Natural killer cell treated with Interleukin-12 subunit alpha and Interleukin-12 subunit beta and Interleukin-15 and Interleukin-18, amount 100 ng/mL, for 72 hours (primary cell): ENCODE measurements around the gene PTPRN2. TPM values are rescaled to one million over a fixed set of nuclear protein-coding genes. Genes with fewer than 3 reads are reported as not detected.
"Not testable (repeated sequence)": the region's sequence is repeated elsewhere in the genome, so short reads cannot be mapped to it uniquely, and the experiment has no call there.

Source experiments
- ATAC-seq, 2 donors: fragments of 150-1000 bp; cut with Tn5 transposase in 1 of 2; sonication (Bioruptor Pico), chemical (Tn5 transposase) in 1 of 2; 2 replicates each; pipeline ENCODE4 v1.10.0; 2021
- DNase-seq: peaks from one replicate; pipeline ENCODE4 v3.0.0; 2022; ENCODE audit warnings: low spot score
- H3K27ac Mint-ChIP-seq, 2 donors: 1 replicate in 1 of 2; 2 replicates in 1 of 2; pipeline ENCODE4 v1.8.0; 2022; ENCODE audit warnings: mixed read lengths in 2 of 2, mild to moderate bottlenecking in 1 of 2, moderate library complexity in 1 of 2
- H3K27me3 Mint-ChIP-seq, 2 donors: 1 replicate in 1 of 2; 2 replicates in 1 of 2; pipeline ENCODE4 v1.8.0; 2022; ENCODE audit warnings: mixed read lengths in 2 of 2
- H3K36me3 Mint-ChIP-seq: one replicate; pipeline ENCODE4 v1.8.0; 2022; ENCODE audit warnings: mixed read lengths
- H3K4me1 Mint-ChIP-seq, 2 donors: 1 replicate in 1 of 2; 2 replicates in 1 of 2; pipeline ENCODE4 v1.8.0; 2022; ENCODE audit warnings: low read depth in 2 of 2, mixed read lengths in 2 of 2, mild to moderate bottlenecking in 1 of 2
- H3K4me3 Mint-ChIP-seq: one replicate; pipeline ENCODE4 v1.8.0; 2022; ENCODE audit warnings: mixed read lengths
- H3K9me3 Mint-ChIP-seq: 2 replicates; pipeline ENCODE4 v1.8.0; 2022; ENCODE audit warnings: mixed read lengths
- total RNA-seq, 2 donors: library from RNA; stranded (reverse); gene quantifications; one replicate each; pipeline ENCODE4 v1.2.3, GENCODE V29; 2022

PTPRN2 gene
- total RNA-seq, 2 donors from 2014 or later = 0.17 to 0.74 TPM

DNA sequence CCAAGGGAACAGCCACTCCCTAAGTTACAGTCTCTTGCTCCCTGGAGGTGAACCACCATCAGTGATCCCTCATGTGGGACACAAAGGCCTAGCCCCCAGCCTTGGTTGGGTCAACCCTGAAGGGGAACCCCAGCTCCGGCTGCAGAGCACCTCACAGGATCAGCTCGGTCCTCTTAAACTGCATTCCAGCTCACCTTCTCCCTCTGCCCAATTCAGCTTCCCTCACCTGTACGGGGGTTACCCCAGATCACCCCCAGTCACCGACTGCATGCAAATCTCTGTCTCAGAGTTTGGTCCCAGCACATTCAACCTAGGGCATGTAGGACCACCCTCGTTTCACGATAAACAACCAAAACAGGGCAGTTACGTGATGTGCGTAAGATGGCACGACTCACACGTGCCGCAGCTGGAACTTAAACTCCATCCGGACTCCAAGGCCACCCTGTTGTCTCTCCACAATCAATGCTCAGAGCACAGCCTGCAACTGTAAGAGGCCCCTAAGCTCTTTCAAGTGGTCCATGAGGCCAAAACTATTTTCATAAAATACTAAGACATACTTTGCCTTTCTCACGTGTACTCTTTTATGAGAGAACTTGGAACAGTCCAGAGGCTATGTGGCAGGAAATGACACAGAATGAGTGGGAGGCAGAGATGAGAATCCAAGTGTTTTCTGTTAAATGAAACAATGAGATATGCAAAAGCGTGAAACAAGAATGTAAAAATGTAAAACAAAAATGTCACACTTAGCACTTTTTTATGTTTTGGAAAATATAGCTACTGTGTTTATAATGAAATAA, 285.2 kb downstream of the PTPRN2 start:
- ATAC-seq (no peak), DNase-seq (no peak)
- no peak overlapping the region for H3K4me3 Mint-ChIP-seq
- H3K27me3 Mint-ChIP-seq = no peaks in the 10 kb centered on the region
- H3K27ac Mint-ChIP-seq = no peak overlapping the region
- H3K36me3 Mint-ChIP-seq = peaks cover 8% of the 10 kb centered on the region
- peaks cover 3% of the 10 kb centered on the region for H3K9me3 Mint-ChIP-seq
- no peaks in the 10 kb centered on the region for H3K4me1 Mint-ChIP-seq

DNA sequence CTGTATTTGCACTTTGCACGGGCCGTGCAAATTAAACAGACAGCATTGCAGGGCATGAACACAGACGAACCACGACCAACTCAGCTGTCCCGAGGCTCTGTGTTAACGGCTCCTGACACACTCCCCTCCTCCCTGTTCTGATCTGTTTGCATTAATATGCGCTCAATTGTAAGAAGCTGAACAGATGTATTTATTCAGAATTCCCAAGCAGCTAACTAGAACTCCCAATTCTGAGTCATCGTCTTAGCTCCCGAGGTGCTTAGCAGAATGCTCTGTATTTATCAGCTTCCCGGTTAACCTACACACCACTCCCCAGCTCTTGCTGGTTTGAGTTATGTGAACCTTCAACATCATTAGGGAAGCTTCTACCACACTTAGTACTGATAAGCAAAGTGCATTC, 286.4 kb downstream of the PTPRN2 start:
- Mint-ChIP-seq H3K27ac (no peak overlapping the region), H3K4me3 (no peak overlapping the region), H3K36me3 (peaks cover 2% of the 10 kb centered on the region), H3K27me3 (no peaks in the 10 kb centered on the region), H3K9me3 (peaks cover under 1% of the 10 kb centered on the region), H3K4me1 (no peaks in the 10 kb centered on the region)
- ATAC-seq (no peak), DNase-seq (no peak)

DNA sequence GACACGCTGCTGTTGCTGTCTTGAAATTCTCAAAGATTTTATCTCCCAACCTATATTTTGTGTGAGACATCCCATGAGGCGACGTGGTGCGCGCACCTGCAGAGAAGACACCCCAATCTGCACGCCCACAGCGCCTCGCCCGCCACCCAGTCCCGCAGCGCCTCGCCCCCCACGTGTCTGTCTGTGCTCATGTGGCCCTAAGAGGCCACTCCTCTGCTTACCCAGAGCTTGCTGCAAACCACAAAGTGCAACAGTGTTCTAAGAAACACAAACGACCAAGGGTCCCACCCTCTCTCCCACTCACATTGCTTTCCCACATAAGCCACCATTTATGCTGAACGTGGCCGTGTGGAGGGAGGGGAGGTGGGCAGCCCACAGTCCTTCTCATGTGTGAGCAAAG, 287.2 kb downstream of the PTPRN2 start:
- DNase-seq (no peak), ATAC-seq (no peak)
- no peaks in the 10 kb centered on the region for H3K36me3 Mint-ChIP-seq
- H3K9me3 Mint-ChIP-seq = no peaks in the 10 kb centered on the region
- no peak overlapping the region for H3K4me3 Mint-ChIP-seq
- no peak overlapping the region for H3K27ac Mint-ChIP-seq
- H3K27me3 Mint-ChIP-seq = no peaks in the 10 kb centered on the region
- H3K4me1 Mint-ChIP-seq = no peaks in the 10 kb centered on the region

DNA sequence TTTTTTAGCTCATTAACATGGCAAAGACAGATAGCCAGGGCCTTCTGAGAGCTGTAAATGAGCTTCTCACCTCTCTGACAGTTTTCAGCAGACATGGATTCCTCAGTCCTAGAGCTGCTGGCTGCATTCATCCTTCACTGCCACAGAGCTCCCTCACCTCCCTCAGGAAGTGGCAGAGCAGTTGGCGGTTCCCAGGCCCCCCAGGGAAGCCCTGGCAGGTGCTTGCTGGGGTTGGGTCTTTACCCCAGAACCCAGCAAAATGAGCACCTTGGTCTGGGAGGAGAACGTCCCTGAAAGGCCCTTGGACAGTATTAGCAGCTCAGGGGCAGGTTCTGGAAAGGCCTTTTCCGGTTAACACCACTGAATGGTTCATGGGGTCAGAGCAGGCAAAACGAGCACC, 288.0 kb downstream of the PTPRN2 start:
- no peak for DNase-seq
- no peaks in the 10 kb centered on the region for H3K27me3 Mint-ChIP-seq
- ATAC-seq = no peak
- H3K27ac Mint-ChIP-seq = no peak overlapping the region
- no peaks in the 10 kb centered on the region for H3K9me3 Mint-ChIP-seq
- no peaks in the 10 kb centered on the region for H3K4me1 Mint-ChIP-seq
- H3K4me3 Mint-ChIP-seq = no peak overlapping the region
- H3K36me3 Mint-ChIP-seq = no peaks in the 10 kb centered on the region

DNA sequence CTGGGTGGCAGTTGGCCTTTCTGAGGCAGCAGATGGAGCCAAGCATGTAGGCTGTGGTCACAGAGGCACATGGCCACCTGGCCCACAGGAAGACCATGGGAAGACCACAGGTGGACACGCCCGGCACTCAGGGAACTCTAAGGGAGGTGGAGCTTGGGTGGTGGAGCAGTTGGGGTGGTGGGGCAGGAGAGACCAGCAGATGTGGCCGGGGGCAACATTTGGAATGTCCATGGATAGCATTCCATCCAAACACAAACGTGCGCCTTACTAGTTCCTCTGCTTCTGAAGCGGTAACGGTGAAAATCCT, 290.9 kb downstream of the PTPRN2 start:
- Mint-ChIP-seq H3K36me3 (no peaks in the 10 kb centered on the region), H3K4me3 (no peak overlapping the region), H3K27me3 (no peaks in the 10 kb centered on the region), H3K9me3 (no peaks in the 10 kb centered on the region), H3K27ac (no peak overlapping the region), H3K4me1 (no peaks in the 10 kb centered on the region)
- DNase-seq (no peak), ATAC-seq (peak in 1 of 2 donors; percentile 24)

DNA sequence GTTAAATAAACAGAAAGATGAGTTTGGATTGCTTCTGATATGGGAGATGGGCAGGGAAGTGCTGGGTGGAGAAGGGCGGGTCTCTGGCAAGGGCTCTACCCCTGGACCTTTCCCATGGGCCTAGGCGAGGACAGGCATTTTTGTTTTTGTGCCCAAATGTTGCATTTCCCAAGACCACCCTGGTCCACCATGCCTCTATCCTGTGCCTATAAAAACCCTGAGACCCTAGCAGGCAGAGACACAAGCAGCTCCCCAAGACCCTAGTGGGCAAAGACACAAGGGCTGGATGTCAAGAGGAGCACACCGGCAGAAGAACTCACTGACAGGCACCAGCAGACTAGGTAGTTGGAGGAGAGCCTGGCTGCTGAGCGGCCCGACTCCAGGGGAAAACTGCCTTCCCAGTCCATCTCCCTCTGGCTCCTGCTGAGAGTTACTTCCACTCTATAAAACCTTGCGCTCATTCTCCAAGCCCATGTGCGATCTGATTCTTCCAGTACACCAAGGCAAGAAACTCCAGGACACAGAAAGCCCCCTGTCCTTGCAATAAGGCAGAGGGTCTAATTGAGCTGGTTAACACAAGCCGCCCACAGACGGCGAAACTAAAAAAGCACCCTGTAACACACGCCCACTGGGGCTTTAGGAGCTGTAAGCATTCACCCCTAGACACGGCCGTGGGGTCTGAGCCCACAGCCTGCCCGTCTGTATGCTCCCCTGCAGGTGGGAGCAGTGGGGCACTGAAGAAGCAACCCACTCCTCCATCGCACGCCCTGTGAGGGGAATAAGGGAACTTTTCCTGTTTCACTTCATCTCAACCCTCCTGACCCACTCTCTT, 291.4 kb downstream of the PTPRN2 start:
- ATAC-seq (no peak), DNase-seq (no peak)
- Mint-ChIP-seq H3K27ac (no peak overlapping the region), H3K4me3 (no peak overlapping the region), H3K27me3 (no peaks in the 10 kb centered on the region), H3K9me3 (no peaks in the 10 kb centered on the region), H3K4me1 (no peaks in the 10 kb centered on the region), H3K36me3 (no peaks in the 10 kb centered on the region)

DNA sequence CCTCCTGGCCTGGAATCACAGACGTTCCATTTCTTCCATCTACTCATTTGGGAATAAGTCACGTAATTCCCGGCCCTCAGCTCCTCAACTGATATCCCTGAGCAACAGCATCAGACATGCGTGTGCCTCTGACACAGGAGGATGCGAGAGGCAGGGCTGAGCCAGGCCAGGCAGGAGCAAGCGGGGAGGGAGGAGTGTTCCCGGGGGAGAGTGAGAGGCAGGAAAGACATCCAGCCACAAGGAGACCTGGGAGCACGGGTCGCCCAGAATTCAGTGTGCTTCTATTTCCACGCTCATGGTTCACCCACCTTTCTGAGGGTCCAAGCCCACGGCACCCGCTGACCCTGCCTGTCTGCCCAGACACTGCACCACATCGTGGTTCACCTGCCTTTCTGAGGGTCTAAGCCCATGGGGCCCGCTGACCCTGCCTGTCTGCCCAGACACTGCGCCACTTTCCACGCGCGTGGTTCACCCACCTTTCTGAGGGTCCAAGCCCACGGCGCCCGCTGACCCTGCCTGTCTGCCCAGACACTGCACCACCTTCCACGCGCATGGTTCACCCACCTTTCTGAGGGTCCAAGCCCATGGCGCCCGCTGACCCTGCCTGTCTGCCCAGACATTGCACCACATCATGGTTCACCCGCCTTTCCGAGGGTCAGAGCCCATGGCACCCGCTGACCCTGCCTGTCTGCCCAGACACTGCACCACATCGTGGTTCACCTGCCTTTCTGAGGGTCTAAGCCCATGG, 293.0 kb downstream of the PTPRN2 start:
- DNase-seq = peak; percentile 35
- not testable (repeated sequence) for H3K4me3 Mint-ChIP-seq, H3K4me1 Mint-ChIP-seq

DNA sequence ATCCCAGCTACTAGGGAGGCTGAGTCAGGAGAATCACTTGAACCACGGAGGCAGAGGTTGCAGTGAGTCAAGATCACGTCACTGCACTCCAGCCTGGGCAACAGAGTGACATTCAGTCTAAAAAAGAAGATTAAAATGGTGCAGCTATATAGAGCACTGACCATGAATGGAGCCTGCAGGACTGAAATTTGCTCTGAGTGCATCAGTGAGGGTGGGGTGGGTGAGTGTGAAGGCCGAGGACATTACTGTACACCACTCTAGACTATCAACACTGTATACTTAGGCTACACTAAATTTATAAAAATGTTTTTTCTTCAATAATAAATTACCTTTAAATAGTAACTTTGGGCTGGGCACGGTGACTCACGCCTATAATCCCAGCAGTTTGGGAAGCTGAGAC, 294.7 kb downstream of the PTPRN2 start:
- Mint-ChIP-seq H3K27ac (no peak overlapping the region), H3K4me1 (no peaks in the 10 kb centered on the region), H3K36me3 (peaks cover 10% of the 10 kb centered on the region), H3K9me3 (peaks cover 15% of the 10 kb centered on the region), H3K27me3 (no peaks in the 10 kb centered on the region), H3K4me3 (no peak overlapping the region)
- ATAC-seq (no peak), DNase-seq (no peak)

More for the DNA sequence above, 293.0 kb downstream of the PTPRN2 start:
- not testable (repeated sequence) for H3K9me3 Mint-ChIP-seq, H3K36me3 Mint-ChIP-seq, H3K27ac Mint-ChIP-seq, H3K27me3 Mint-ChIP-seq, ATAC-seq

DNA sequence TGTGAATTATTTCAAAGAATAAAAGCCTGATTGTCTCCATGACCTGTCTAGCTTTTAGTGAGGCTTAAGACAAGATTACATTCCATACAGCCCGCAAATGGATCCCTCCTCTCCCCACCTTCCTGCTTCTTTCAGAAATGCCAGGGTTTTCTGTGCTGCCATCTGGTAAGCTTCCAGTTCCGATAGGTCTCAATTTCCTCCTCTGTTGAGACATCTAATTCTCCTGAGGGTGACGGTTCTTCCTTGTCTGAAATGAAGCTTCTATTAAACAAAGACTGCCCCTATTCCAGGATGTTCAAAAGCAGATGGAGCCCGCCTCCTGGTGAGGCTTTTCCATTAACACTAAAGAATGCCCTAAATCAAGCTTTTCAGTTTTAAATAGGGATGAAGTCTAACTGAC, 295.6 kb downstream of the PTPRN2 start:
- Mint-ChIP-seq H3K36me3 (peaks cover 10% of the 10 kb centered on the region), H3K4me3 (no peak overlapping the region), H3K4me1 (no peaks in the 10 kb centered on the region), H3K27me3 (no peaks in the 10 kb centered on the region), H3K9me3 (peaks cover 15% of the 10 kb centered on the region), H3K27ac (no peak overlapping the region)
- no peak for ATAC-seq
- no peak for DNase-seq

DNA sequence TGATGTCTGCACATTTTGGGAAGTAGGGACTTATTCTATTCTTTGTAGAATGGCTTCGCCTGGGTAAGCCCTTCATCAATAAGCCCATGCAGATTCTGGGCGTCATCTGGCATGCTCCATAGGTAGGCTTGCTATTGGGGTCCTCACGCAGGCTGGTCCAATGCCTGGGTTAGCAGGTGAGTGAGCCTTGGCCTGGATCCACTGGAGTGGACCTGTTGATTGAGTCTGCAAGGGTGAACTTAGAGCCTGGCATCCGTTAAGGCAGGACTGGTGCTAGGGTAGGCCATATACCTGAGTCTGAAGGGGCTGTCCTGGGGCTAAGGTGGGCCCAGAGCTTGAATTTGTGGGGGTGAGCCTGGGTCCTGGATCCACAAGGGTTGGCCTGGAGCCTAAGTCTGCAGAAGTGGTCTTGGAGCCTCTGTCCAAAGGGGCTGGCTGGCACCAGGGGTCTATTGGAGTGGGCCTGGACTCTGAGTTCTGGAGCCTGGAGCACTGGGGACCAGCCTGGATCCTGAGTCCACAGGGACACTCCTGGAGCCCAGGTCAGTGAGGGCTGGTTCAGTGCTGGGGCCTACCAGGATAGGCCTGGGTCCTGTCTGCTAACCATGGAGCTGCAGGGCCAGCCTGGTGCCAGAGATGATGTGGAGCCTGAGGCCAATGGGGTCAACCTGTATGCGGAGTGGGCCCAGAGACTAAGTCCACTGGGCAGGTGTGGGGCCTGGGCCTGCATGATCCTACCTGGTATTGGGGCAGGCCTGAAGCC, 297.7 kb downstream of the PTPRN2 start:
- Mint-ChIP-seq H3K36me3 (peaks cover 10% of the 10 kb centered on the region), H3K9me3 (peaks cover 22% of the 10 kb centered on the region), H3K4me3 (no peak overlapping the region), H3K4me1 (no peaks in the 10 kb centered on the region), H3K27me3 (no peaks in the 10 kb centered on the region), H3K27ac (no peak overlapping the region)
- ATAC-seq (no peak), DNase-seq (peak; percentile 45)

DNA sequence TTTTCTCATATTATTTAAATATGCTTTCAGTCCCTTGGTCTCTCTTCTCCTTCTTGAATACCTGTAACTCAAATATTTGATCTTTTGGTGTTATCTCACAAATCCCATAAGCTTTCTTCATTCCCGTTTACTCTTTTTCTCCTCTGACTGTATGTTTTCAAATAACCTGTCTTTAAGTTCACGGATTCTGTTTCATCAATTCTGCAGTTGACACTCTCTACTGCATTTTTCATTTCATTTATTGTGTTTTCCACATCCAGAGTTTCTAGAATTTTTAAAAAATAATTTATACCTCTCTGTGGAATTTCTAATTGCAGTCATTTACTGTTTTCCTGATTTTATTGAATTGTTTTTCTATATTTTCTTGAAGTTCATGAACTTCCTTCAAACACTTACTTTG, 298.4 kb downstream of the PTPRN2 start:
- DNase-seq (no peak), ATAC-seq (no peak)
- no peak overlapping the region for H3K27ac Mint-ChIP-seq
- peaks cover 22% of the 10 kb centered on the region for H3K9me3 Mint-ChIP-seq
- no peaks in the 10 kb centered on the region for H3K4me1 Mint-ChIP-seq
- H3K27me3 Mint-ChIP-seq = no peaks in the 10 kb centered on the region
- peaks cover 10% of the 10 kb centered on the region for H3K36me3 Mint-ChIP-seq
- no peak overlapping the region for H3K4me3 Mint-ChIP-seq

DNA sequence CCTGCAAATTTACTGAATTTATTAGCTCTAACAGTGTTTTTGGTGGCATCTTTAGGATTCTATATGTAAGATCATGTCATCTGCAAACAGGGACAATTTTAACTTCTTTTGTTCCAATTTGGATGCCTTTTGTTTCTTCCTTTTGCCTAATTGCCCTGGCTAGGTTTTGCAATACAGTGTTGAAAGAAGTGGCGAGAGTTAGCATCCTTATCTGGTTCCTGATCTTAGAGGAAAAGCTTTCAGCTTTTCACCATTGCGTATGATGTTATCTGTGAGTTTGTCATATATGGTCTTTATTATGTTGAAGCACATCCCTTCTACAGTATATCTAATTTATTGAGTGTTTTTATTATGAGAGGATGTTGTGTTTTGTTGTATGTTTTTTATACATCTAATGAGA, 301.4 kb downstream of the PTPRN2 start:
- Mint-ChIP-seq H3K36me3 (peaks cover 10% of the 10 kb centered on the region), H3K4me3 (no peak overlapping the region), H3K27ac (no peak overlapping the region), H3K27me3 (no peaks in the 10 kb centered on the region), H3K4me1 (no peaks in the 10 kb centered on the region), H3K9me3 (peaks cover 22% of the 10 kb centered on the region)
- ATAC-seq (no peak), DNase-seq (no peak)

DNA sequence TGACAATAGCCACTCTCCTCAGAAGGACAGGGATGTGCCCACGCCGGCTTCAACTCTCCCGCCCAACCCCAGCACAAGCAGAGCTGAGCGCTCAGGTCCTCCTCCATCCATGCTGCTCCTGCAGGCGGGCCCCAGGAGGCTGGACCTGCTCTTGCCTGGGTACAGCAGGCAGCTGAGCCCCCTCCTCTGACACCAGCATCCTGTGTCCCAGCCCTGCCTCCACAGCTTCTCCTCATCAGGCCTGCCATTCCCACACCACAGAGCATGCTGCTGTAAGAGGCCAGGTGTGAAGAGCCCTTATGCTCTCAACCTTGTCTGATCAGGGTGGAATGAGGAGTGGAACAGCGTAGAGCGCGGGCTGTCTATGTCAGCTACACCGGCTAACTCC, 302.2 kb downstream of the PTPRN2 start:
- H3K4me3 Mint-ChIP-seq = no peak overlapping the region
- H3K27me3 Mint-ChIP-seq = no peaks in the 10 kb centered on the region
- peaks cover 10% of the 10 kb centered on the region for H3K36me3 Mint-ChIP-seq
- H3K9me3 Mint-ChIP-seq = peaks cover 22% of the 10 kb centered on the region
- ATAC-seq (peak in 1 of 2 donors; percentile 21), DNase-seq (peak; percentile 49)
- no peaks in the 10 kb centered on the region for H3K4me1 Mint-ChIP-seq
- no peak overlapping the region for H3K27ac Mint-ChIP-seq
